Measurements from ENCODE around the gene COL6A1.

The COL6A1 gene

DNA sequence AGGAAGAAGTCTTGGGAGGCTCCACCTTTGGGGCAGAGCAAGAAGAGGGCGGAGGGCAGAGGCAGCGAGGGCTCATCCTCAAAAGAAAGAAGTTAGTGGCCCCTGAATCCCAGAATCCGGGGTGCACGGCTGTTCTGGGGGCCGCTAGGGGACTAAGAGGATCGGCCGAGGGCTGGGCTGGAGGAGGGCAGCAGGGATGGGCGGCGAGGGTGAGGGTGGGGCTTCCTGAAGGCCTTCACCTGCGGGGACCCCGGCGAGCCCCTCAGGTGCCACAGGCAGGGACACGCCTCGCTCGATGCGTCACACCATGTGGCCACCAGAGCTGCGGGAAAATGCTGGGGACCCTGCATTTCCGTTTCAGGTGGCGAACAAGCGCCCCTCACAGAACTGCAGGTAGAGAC lies 23.9 kb downstream of the COL6A1 start:
- no peak for TF ChIP-seq SIN3A (IDR thresholded peaks at IDR 0.05; ENCODE audit: borderline replicate concordance, insufficient read depth, low read length)
- TF ChIP-seq FOXP2 (optimal IDR thresholded peaks at IDR 0.05; ENCODE audit: borderline replicate concordance, extremely low read depth, extremely low read length, insufficient read depth): no peak
- TF ChIP-seq, protein P1, sequence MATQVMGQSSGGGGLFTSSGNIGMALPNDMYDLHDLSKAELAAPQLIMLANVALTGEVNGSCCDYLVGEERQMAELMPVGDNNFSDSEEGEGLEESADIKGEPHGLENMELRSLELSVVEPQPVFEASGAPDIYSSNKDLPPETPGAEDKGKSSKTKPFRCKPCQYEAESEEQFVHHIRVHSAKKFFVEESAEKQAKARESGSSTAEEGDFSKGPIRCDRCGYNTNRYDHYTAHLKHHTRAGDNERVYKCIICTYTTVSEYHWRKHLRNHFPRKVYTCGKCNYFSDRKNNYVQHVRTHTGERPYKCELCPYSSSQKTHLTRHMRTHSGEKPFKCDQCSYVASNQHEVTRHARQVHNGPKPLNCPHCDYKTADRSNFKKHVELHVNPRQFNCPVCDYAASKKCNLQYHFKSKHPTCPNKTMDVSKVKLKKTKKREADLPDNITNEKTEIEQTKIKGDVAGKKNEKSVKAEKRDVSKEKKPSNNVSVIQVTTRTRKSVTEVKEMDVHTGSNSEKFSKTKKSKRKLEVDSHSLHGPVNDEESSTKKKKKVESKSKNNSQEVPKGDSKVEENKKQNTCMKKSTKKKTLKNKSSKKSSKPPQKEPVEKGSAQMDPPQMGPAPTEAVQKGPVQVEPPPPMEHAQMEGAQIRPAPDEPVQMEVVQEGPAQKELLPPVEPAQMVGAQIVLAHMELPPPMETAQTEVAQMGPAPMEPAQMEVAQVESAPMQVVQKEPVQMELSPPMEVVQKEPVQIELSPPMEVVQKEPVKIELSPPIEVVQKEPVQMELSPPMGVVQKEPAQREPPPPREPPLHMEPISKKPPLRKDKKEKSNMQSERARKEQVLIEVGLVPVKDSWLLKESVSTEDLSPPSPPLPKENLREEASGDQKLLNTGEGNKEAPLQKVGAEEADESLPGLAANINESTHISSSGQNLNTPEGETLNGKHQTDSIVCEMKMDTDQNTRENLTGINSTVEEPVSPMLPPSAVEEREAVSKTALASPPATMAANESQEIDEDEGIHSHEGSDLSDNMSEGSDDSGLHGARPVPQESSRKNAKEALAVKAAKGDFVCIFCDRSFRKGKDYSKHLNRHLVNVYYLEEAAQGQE (IDR thresholded peaks at IDR 0.05; ENCODE audit: insufficient read depth in 1 of 2, low read depth in 2 of 2, low read length in 2 of 2): no peak
- no peak for TF ChIP-seq POLR2AphosphoS5 (IDR thresholded peaks at IDR 0.05; ENCODE audit: low read depth, low read length)
- TF ChIP-seq TAF1 (IDR thresholded peaks at IDR 0.05; ENCODE audit: borderline replicate concordance, insufficient read depth, low read length): no peak

- TF ChIP-seq, protein P1 (IDR thresholded peaks at IDR 0.05; ENCODE audit: insufficient read depth in 1 of 2, low read depth in 2 of 2, low read length in 2 of 2): no peak
- TF ChIP-seq FOXP2 (optimal IDR thresholded peaks at IDR 0.05; ENCODE audit: borderline replicate concordance, extremely low read depth, extremely low read length, insufficient read depth) (no peak), SIN3A (IDR thresholded peaks at IDR 0.05; ENCODE audit: borderline replicate concordance, insufficient read depth, low read length) (no peak), TAF1 (IDR thresholded peaks at IDR 0.05; ENCODE audit: borderline replicate concordance, insufficient read depth, low read length) (no peak), POLR2AphosphoS5 (IDR thresholded peaks at IDR 0.05; ENCODE audit: low read depth, low read length) (no peak)
Observed at GRCh38 chr21:46006547-46007491, 25.2 kb downstream of the COL6A1 start.

- TF ChIP-seq, protein P1 (IDR thresholded peaks at IDR 0.05; ENCODE audit: insufficient read depth in 1 of 2, low read depth in 2 of 2, low read length in 2 of 2): no peak
- TF ChIP-seq FOXP2 (optimal IDR thresholded peaks at IDR 0.05; ENCODE audit: borderline replicate concordance, extremely low read depth, extremely low read length, insufficient read depth) (no peak), POLR2AphosphoS5 (IDR thresholded peaks at IDR 0.05; ENCODE audit: low read depth, low read length) (no peak), TAF1 (IDR thresholded peaks at IDR 0.05; ENCODE audit: borderline replicate concordance, insufficient read depth, low read length) (no peak), SIN3A (IDR thresholded peaks at IDR 0.05; ENCODE audit: borderline replicate concordance, insufficient read depth, low read length) (no peak)
Observed at GRCh38 chr21:46007492-46007868, 25.9 kb downstream of the COL6A1 start.

DNA sequence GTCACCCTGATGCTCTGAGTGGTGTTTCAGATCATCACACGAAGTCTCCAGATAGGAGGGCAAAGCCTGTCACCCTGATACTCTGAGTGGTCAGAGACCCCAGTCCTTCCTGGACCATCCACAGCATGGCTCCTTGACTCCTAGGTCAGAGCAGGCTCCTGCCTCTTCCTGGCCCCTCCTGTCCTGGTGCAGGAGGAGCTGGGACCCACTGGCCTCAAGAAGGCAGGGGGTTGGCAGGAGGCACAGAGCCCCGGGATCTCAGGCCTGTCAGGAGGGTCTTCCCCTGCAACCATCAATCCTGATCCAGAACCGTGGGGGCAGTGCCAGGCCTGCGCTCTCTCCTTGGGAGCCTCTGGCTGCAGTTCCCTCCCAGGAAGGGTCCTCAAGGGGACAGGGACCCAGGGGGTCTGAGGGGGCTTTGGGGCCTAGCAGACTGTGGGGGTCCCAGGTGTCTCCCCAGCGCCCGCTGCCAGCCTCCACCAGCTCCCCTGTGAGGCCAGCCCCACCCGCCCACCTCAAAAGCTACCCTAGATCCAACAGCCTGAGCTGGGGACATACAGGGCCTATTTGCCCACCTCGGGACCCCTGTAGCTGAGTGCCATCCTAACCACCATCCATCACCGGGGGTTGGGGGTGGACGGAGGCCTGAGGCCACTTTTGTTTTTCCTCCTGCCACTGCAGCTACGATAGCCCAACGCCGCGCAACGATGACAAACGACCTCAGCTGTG lies 27.5 kb downstream of the COL6A1 start:
- TF ChIP-seq POLR2AphosphoS5 (IDR thresholded peaks at IDR 0.05; ENCODE audit: low read depth, low read length) (no peak), FOXP2 (optimal IDR thresholded peaks at IDR 0.05; ENCODE audit: borderline replicate concordance, extremely low read depth, extremely low read length, insufficient read depth) (no peak)

DNA sequence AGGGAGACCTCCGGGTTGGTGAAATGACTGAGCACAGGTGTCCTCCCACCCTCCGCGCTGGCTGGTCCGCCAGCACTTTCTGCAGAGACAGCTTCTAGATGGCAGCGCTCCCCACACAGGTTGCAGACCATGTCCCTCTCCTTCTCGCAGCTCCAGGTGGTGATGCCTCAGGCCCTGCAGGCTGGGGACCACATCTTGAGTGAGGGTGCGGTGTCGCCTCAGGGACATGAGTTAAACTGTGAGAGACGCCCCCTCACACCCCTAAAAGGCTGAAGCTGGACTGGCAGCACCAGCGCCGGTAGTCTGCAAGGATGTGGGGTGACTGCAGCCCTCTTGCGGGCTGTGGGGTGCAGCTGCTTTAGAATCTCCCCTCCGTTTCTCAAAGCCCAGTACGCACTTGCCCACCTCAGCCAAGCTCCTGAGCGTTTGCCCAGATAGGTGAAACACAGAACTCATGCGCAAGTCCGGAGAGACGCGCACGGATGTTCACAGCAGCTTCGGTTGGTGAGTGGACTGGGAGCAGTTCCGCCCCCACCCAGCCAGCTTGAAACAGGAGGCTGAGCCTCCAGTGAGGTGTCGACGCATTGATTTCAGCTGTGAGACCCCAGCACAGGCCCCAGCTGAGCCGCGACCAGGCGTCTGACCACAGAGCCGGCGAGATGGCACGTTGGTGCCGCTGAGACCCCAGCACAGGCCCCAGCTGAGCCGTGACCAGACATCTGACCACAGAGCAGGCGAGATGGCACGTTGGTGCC lies 28.6 kb downstream of the COL6A1 start:
- TF ChIP-seq POLR2AphosphoS5 (IDR thresholded peaks at IDR 0.05; ENCODE audit: low read depth, low read length) (no peak), FOXP2 (optimal IDR thresholded peaks at IDR 0.05; ENCODE audit: borderline replicate concordance, extremely low read depth, extremely low read length, insufficient read depth) (no peak), TAF1 (IDR thresholded peaks at IDR 0.05; ENCODE audit: borderline replicate concordance, insufficient read depth, low read length) (no peak), SIN3A (IDR thresholded peaks at IDR 0.05; ENCODE audit: borderline replicate concordance, insufficient read depth, low read length) (no peak)
- TF ChIP-seq, protein P1 (IDR thresholded peaks at IDR 0.05; ENCODE audit: insufficient read depth in 1 of 2, low read depth in 2 of 2, low read length in 2 of 2): no peak

Data from PFSK-1 (cell line).